Heart left ventricle (tissue), 13 donors: ENCODE data around the gene OR4F6.

Experiments used
- POLR2A ChIP-seq, 2 donors: fragments of 450-650 bp; IDR thresholded peaks; one replicate each; pipeline ENCODE4 v1.6.1; 2017; ENCODE audit warnings: antibody characterized with exemption in 2 of 2, mild to moderate bottlenecking in 2 of 2, moderate library complexity in 2 of 2
- TF ChIP-seq, protein P1 (sequence below), 12 donors: fragments of 200-600 bp; sonication (generic) in 4 of 12; IDR thresholded peaks; one replicate each; pipeline versions ENCODE4 v1.5.0 to v1.8.0; 2018 to 2022; ENCODE audit warnings: antibody characterized with exemption in 12 of 12, mild to moderate bottlenecking in 5 of 12
- donor health status: ischemic (EF 13 %, LVEDD 7.1; RV severe dilation, severe dysfunction).
- donor health status: DM: no; HTN: yes; CAD: no.
- donor health status: DM: no; HTN: no; CAD: no.
- donor health status: ischemic (EF 25% LVEDD 6.9; RV normal size, moderate dysfunction).
- donor health status: ischemic (EF 25% LVEDD 5.7; RV mildly dilated, moderate dysfunction).
- donor health status: ischemic (EF 35%, LVEDD 5.7; RV mildly dilated, moderate dysfunction).
- donor health status: nonischemic (EF 11% LVEDD 7.7; RV severe dilation, severe dysfunction).
- donor health status: DM: yes; HTN: yes; CAD: no.
- donor health status: PGD.
- donor health status: ischemic (EF 29% LVEDD 5.4; RV normal size, mild dysfunction).
- donor health status: nonischemic (EF 23%, LVEDD 6.1; RV moderate dilation, normal function).

DNA sequence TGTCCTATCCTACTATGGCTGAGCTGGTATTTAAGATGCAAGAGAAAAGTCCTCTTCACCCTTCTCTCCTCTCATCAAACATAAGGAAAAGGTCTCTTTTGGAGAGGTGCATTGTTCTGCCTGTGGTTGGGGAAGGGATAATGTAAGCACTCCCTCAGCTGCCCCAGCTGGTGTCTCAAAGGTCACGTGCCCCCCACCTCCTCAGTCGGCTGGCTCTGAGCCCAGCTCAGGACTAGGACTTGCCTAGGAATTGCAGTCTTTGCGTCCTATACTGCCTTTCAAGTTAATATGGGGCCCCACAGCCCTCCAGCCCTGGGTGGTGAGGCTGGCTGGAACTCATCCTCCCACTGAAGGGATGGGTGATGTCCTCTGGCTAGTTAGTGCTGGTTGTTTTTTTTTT, 38.3 kb downstream of the OR4F6 start:
- TF ChIP-seq, protein P1, sequence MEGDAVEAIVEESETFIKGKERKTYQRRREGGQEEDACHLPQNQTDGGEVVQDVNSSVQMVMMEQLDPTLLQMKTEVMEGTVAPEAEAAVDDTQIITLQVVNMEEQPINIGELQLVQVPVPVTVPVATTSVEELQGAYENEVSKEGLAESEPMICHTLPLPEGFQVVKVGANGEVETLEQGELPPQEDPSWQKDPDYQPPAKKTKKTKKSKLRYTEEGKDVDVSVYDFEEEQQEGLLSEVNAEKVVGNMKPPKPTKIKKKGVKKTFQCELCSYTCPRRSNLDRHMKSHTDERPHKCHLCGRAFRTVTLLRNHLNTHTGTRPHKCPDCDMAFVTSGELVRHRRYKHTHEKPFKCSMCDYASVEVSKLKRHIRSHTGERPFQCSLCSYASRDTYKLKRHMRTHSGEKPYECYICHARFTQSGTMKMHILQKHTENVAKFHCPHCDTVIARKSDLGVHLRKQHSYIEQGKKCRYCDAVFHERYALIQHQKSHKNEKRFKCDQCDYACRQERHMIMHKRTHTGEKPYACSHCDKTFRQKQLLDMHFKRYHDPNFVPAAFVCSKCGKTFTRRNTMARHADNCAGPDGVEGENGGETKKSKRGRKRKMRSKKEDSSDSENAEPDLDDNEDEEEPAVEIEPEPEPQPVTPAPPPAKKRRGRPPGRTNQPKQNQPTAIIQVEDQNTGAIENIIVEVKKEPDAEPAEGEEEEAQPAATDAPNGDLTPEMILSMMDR (IDR thresholded peaks at IDR 0.05) = no peak
- no peak for TF ChIP-seq POLR2A (IDR thresholded peaks at IDR 0.05)
